ENCODE results near the gene CADPS.

DNA sequence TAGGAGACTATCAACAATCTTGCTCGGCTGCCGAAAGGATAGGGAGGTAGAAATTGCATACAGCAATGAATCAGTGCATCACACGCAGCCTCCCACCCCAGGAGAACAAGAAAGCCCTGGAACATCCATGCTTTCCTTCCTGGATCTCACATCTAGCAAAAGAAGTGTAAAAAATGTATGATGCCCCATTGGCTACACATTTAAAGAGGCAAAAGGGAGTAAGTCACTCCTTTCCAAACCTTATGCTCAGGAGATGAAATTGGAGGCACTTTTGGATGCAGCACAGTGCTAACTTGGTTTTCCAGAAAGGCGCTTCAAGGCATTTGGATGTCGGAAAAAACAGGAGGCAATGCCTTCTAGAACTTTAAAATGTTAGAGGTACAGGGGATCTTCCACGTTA, 469.6 kb downstream of the CADPS start:
- TF ChIP-seq, protein P1, sequence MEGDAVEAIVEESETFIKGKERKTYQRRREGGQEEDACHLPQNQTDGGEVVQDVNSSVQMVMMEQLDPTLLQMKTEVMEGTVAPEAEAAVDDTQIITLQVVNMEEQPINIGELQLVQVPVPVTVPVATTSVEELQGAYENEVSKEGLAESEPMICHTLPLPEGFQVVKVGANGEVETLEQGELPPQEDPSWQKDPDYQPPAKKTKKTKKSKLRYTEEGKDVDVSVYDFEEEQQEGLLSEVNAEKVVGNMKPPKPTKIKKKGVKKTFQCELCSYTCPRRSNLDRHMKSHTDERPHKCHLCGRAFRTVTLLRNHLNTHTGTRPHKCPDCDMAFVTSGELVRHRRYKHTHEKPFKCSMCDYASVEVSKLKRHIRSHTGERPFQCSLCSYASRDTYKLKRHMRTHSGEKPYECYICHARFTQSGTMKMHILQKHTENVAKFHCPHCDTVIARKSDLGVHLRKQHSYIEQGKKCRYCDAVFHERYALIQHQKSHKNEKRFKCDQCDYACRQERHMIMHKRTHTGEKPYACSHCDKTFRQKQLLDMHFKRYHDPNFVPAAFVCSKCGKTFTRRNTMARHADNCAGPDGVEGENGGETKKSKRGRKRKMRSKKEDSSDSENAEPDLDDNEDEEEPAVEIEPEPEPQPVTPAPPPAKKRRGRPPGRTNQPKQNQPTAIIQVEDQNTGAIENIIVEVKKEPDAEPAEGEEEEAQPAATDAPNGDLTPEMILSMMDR (IDR thresholded peaks at IDR 0.05; ENCODE audit: insufficient read depth, low read length) = no peak
- TF ChIP-seq, protein P2, sequence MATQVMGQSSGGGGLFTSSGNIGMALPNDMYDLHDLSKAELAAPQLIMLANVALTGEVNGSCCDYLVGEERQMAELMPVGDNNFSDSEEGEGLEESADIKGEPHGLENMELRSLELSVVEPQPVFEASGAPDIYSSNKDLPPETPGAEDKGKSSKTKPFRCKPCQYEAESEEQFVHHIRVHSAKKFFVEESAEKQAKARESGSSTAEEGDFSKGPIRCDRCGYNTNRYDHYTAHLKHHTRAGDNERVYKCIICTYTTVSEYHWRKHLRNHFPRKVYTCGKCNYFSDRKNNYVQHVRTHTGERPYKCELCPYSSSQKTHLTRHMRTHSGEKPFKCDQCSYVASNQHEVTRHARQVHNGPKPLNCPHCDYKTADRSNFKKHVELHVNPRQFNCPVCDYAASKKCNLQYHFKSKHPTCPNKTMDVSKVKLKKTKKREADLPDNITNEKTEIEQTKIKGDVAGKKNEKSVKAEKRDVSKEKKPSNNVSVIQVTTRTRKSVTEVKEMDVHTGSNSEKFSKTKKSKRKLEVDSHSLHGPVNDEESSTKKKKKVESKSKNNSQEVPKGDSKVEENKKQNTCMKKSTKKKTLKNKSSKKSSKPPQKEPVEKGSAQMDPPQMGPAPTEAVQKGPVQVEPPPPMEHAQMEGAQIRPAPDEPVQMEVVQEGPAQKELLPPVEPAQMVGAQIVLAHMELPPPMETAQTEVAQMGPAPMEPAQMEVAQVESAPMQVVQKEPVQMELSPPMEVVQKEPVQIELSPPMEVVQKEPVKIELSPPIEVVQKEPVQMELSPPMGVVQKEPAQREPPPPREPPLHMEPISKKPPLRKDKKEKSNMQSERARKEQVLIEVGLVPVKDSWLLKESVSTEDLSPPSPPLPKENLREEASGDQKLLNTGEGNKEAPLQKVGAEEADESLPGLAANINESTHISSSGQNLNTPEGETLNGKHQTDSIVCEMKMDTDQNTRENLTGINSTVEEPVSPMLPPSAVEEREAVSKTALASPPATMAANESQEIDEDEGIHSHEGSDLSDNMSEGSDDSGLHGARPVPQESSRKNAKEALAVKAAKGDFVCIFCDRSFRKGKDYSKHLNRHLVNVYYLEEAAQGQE (IDR thresholded peaks at IDR 0.05; ENCODE audit: insufficient replicate concordance, low read depth) = no peak
- TF ChIP-seq POLR2AphosphoS5 (IDR thresholded peaks at IDR 0.05; ENCODE audit: low read depth) (no peak), GABPA (IDR thresholded peaks at IDR 0.05; ENCODE audit: low read depth) (no peak), SPI1 (IDR thresholded peaks at IDR 0.05; ENCODE audit: borderline replicate concordance, low read depth) (no peak)
